Adrenal gland (tissue), 5 donors: ENCODE results near the gene NFATC4.

Experiments used
- POLR2A ChIP-seq, 2 donors: fragments of 450-650 bp; IDR thresholded peaks; one replicate each; pipeline ENCODE4 v1.6.1; 2017; ENCODE audit warnings: antibody characterized with exemption in 2 of 2, mild to moderate bottlenecking in 2 of 2, moderate library complexity in 1 of 2
- TF ChIP-seq, protein P1 (sequence below), 6 experiments: fragments of 450-650 bp in 4 of 6; fragments of 200-600 bp in 2 of 6; sonication (generic) in 1 of 6; IDR thresholded peaks; 1 replicate in 5 of 6; 2 replicates in 1 of 6; pipeline versions ENCODE4 v1.5.1 to v1.8.0; 2016 to 2021; ENCODE audit warnings: antibody characterized with exemption in 6 of 6, mild to moderate bottlenecking in 2 of 6, moderate library complexity in 1 of 6
- donor health status: DM: no; HTN: no; CAD: no.

DNA sequence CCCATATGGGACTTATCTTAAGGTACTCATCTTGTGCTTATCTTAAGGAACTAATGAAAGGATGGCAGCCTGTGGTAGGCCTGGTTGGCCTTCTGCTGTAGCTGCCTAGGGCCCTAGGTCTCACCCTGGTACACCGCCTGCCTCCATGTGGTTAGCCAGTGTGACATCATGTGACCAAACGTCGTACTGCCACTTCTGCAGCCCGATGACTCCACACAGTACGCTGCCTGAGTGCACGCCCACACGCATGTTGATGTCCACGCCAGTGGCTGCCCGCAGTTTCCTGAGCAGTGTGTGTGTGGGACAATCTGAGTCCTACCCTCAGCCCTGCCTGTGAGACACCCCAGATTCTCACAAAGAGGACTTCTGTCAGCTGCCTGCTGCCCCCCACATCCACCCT, 38.2 kb upstream of the NFATC4 start:
- no peak for TF ChIP-seq POLR2A (IDR thresholded peaks at IDR 0.05)
- TF ChIP-seq, protein P1, sequence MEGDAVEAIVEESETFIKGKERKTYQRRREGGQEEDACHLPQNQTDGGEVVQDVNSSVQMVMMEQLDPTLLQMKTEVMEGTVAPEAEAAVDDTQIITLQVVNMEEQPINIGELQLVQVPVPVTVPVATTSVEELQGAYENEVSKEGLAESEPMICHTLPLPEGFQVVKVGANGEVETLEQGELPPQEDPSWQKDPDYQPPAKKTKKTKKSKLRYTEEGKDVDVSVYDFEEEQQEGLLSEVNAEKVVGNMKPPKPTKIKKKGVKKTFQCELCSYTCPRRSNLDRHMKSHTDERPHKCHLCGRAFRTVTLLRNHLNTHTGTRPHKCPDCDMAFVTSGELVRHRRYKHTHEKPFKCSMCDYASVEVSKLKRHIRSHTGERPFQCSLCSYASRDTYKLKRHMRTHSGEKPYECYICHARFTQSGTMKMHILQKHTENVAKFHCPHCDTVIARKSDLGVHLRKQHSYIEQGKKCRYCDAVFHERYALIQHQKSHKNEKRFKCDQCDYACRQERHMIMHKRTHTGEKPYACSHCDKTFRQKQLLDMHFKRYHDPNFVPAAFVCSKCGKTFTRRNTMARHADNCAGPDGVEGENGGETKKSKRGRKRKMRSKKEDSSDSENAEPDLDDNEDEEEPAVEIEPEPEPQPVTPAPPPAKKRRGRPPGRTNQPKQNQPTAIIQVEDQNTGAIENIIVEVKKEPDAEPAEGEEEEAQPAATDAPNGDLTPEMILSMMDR (IDR thresholded peaks at IDR 0.05), result no peak
